NB4 (cell line): ENCODE measurements around the gene CCDC88B.

ENCODE experiments used
- DNase-seq: peaks from one replicate; pipeline ENCODE4 v3.0.0; 2010; ENCODE audit warnings: low read depth
- H3K4me3 ChIP-seq: one replicate; pipeline ENCODE4 v1.5.1; 2011; ENCODE audit warnings: mild to moderate bottlenecking, low read depth, low read length, moderate library complexity
- CTCF ChIP-seq: IDR thresholded peaks from one replicate; pipeline ENCODE4 v1.5.1; 2012; ENCODE audit warnings: low read depth, low read length
- MAX ChIP-seq: IDR thresholded peaks from 2 replicates; pipeline ENCODE4 v1.6.1; 2011; ENCODE audit warnings: low read depth, low read length
- MYC ChIP-seq: IDR thresholded peaks from 2 replicates; pipeline ENCODE4 v1.6.1; 2011; ENCODE audit warnings: low read depth, low read length
- POLR2A ChIP-seq: IDR thresholded peaks from 2 replicates; pipeline ENCODE4 v1.6.1; 2011; ENCODE audit warnings: mild to moderate bottlenecking; ENCODE audit not compliant: insufficient read length; ENCODE audit errors: extremely low read depth

The CCDC88B gene

GRCh38 chr11:64371201-64371600, 31.2 kb downstream of the CCDC88B start:
- peak; percentile 87 for DNase-seq
- no peak overlapping the region for H3K4me3 ChIP-seq
- no peak for TF ChIP-seq MAX
- no peak for TF ChIP-seq MYC
- TF ChIP-seq CTCF, result no peak
- no peak for TF ChIP-seq POLR2A

DNA sequence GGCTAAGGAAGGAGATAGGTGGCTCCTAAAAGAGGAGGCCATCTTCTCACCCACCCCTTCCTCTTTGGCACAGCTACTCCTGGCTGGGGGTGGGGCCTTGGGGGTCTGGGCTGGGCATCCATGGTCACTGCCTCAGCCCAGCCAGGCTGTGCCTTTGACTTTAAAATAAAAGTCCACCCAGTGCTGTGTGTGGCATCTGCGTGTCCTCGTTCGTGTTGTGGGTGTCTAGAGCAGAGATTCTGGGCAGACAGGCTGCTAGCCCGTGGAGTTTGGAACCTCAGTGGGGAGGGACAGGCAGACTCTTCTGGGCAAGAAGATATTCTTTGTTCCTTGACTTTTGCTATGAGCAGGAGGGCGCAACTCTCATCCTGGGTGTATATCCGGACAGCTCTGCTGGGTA, 32.0 kb downstream of the CCDC88B start:
- no peak for DNase-seq
- no peak overlapping the region for H3K4me3 ChIP-seq
- no peak for TF ChIP-seq MYC
- no peak for TF ChIP-seq CTCF
- TF ChIP-seq POLR2A, result no peak
- no peak for TF ChIP-seq MAX

DNA sequence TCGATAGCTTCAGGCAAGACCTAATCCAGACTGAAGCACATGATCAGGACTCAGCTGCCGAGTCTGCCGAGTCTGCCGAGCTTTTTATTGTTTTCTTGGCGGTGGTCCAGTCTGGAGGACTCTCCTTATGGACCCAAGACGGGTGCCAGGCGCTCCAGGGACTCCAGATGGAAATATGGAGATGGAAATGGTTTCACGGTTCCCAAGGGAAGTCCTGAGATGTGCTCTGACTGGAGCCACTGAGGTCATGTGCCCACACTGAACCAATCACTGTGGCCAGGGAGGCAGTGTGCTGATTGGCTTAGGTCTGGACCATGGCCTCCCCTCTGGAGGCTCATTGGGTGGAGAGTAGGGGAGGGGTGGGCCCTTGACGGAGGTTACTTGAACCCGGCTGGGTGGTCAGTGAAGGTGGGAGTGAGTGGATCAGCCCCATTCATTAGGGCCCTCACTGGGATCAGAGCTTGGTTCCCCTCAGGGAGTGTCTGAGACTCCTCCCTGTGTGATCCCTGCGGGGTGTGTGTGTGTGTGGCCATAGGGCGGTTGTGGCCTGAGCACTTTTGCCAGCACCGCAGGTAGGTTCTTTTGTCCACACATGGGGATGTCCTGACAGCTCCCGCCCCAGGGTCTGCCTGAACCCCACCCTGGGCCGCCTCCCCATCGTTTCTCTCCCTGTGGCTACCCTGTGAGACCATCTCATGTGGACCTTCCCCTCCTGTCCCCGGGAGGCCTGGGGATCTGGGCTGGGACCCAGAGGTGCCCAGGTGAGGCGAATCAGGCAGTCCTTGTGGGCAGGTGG, 33.0 kb downstream of the CCDC88B start:
- no peak for TF ChIP-seq MAX
- no peak for TF ChIP-seq POLR2A
- DNase-seq, result peak; percentile 39
- no peak overlapping the region for H3K4me3 ChIP-seq

- peak; percentile 70 for DNase-seq
- no peak overlapping the region for H3K4me3 ChIP-seq
- TF ChIP-seq POLR2A (no peak), MYC (no peak), MAX (no peak), CTCF (no peak)
Observed at GRCh38 chr11:64373598-64373974, 33.6 kb downstream of the CCDC88B start.

GRCh38 chr11:64376071-64376470, 36.1 kb downstream of the CCDC88B start:
- TF ChIP-seq MYC (no peak), MAX (no peak), POLR2A (no peak)
- H3K4me3 ChIP-seq, result no peak overlapping the region
- no peak for DNase-seq

- no peak for TF ChIP-seq MAX
- no peak for TF ChIP-seq POLR2A
- no peak for TF ChIP-seq MYC
- no peak for TF ChIP-seq CTCF
- DNase-seq, result no peak
- H3K4me3 ChIP-seq, result no peak overlapping the region
Observed at GRCh38 chr11:64378335-64378880, 38.4 kb downstream of the CCDC88B start.
